ENCODE measurements around the gene S100A9. TPM values are rescaled to one million over a fixed set of nuclear protein-coding genes. Genes with fewer than 3 reads are reported as not detected.
A peak's percentile ranks its signal among the peaks of the same experiment; 100 is the strongest.

S100A9 gene
- total RNA-seq, 1 experiment from 2014 or later = 0.59 TPM

DNA sequence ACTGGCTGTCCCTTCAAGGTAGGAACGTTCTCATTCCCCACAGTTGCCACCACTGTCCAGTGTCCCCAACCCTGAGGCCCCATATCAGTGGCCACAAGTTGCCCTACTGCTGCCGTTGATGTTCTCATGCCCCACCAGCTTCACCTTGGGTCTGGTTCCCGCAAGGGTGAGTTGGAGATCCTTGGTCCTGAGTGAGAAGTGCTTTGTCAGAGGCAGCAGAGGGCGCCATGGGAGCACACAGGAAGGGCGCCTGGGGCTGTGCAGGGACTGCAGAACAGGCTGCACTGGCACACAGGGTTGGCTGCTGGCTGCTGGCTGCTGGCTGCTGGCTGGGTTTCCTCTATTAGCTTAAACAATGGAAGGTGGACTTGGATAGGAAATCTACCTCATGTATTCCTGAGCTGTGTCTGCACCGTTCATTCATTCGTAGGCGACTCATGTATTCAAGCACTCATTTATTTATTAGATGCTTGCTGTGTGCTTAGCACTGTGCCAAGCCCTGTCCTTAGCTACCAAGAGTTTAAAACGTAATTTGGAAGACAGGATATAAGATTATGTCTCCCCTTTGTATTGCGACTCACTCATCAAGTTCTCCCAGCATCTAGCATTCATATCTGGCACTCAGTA is 2.1 kb upstream of the S100A9 start:
- no peaks in the 10 kb centered on the region for H3K36me3 ChIP-seq (ENCODE audit: control insufficient read depth in 1 of 2, insufficient read depth in 2 of 2, low read length in 2 of 2)
- no peak overlapping the region for H3K27ac ChIP-seq (ENCODE audit: low read depth, low read length)
- CTCF ChIA-PET = interaction anchor here (1.2 to 6.7 kb wide), 3 partner anchors 130 to 151 kb away, joined by 4 to 133 read pairs (median 8); no protein-coding TSS in a partner anchor
- no TSS peak for BruUV-seq (replicated peaks)
- H3K4me2 ChIP-seq (ENCODE audit: low read length) = no peak overlapping the region
- RAD21 ChIA-PET (ENCODE audit: low non-redundant PET in 1 of 2, low total read pairs in 2 of 2, uncharacterized antibody in 2 of 2, unreplicated experiment in 2 of 2) = interaction anchor here (0.9 to 3.9 kb wide), 2 partner anchors 139 to 140 kb away, joined by 3 to 21 read pairs; no protein-coding TSS in a partner anchor
- POLR2A ChIA-PET = no interaction called here
- H3K4me3 ChIP-seq (replicated peaks in 1 of 2; ENCODE audit: low read depth in 1 of 2, low read length in 2 of 2) = no peak overlapping the region
- peaks cover 11% of the 10 kb centered on the region for H3K27me3 ChIP-seq (ENCODE audit: insufficient read depth, low read length)
- no peaks in the 10 kb centered on the region for H4K20me1 ChIP-seq (ENCODE audit: insufficient read depth)
- DNase-seq (ENCODE audit: low read depth, low spot score) = peak; percentile 46
- H3K9me2 ChIP-seq (ENCODE audit: insufficient read depth) = no peaks in the 10 kb centered on the region
- ATAC-seq = peak; percentile 90
- H3K9me3 ChIP-seq (ENCODE audit: control insufficient read depth in 1 of 2, insufficient read depth in 1 of 2, low read depth in 1 of 2, low read length in 2 of 2) = no peaks in the 10 kb centered on the region
- no peak overlapping the region for H3K9ac ChIP-seq (ENCODE audit: low read length)
- H3K4me1 ChIP-seq (ENCODE audit: control insufficient read depth in 1 of 2, insufficient read depth in 2 of 2, low read length in 2 of 2) = no peaks in the 10 kb centered on the region; a peak in 1 of 4 replicates
- H2AFZ ChIP-seq (ENCODE audit: low read depth, low read length, poor library complexity, severe bottlenecking) = no peak overlapping the region
- no peaks in the 10 kb centered on the region for H3K79me2 ChIP-seq (ENCODE audit: insufficient read depth, low read length)
- intact Hi-C loops (cut with micrococcal nuclease) = no loop called here
- TF ChIP-seq SIN3A (IDR thresholded peaks at IDR 0.05; ENCODE audit: low read depth) (no peak), JUND (IDR thresholded peaks at IDR 0.05) (no peak), EZH2phosphoT487 (IDR thresholded peaks at IDR 0.05; ENCODE audit: borderline replicate concordance) (no peak), EZH2 (IDR thresholded peaks at IDR 0.05) (no peak), FOSL1 (IDR thresholded peaks at IDR 0.05; ENCODE audit: low read depth) (no peak), ZNF274 (IDR thresholded peaks at IDR 0.05; ENCODE audit: low read depth, low read length) (no peak), RAD21 (IDR thresholded peaks at IDR 0.05; ENCODE audit: low read depth) (peak; percentile 88), POLR2A (IDR thresholded peaks at IDR 0.05; ENCODE audit: borderline replicate concordance, extremely low read depth, insufficient read depth, insufficient read length) (no peak), CEBPB (IDR thresholded peaks at IDR 0.05; ENCODE audit: low read depth) (no peak), POLR2AphosphoS5 (IDR thresholded peaks at IDR 0.05; ENCODE audit: low read depth, low read length) (no peak), YY1 (IDR thresholded peaks at IDR 0.05; ENCODE audit: extremely low read depth, insufficient replicate concordance, low read depth, low read length) (peak; percentile 7), TCF7L2 (IDR thresholded peaks at IDR 0.05; ENCODE audit: borderline replicate concordance, extremely low read depth, insufficient read depth, insufficient read length) (no peak), SP1 (IDR thresholded peaks at IDR 0.05; ENCODE audit: low read depth) (no peak), SRF (IDR thresholded peaks at IDR 0.05; ENCODE audit: low read depth) (no peak), CBX3 (IDR thresholded peaks at IDR 0.05; ENCODE audit: low read depth) (peak; percentile 83)
- TF ChIP-seq, protein P1, sequence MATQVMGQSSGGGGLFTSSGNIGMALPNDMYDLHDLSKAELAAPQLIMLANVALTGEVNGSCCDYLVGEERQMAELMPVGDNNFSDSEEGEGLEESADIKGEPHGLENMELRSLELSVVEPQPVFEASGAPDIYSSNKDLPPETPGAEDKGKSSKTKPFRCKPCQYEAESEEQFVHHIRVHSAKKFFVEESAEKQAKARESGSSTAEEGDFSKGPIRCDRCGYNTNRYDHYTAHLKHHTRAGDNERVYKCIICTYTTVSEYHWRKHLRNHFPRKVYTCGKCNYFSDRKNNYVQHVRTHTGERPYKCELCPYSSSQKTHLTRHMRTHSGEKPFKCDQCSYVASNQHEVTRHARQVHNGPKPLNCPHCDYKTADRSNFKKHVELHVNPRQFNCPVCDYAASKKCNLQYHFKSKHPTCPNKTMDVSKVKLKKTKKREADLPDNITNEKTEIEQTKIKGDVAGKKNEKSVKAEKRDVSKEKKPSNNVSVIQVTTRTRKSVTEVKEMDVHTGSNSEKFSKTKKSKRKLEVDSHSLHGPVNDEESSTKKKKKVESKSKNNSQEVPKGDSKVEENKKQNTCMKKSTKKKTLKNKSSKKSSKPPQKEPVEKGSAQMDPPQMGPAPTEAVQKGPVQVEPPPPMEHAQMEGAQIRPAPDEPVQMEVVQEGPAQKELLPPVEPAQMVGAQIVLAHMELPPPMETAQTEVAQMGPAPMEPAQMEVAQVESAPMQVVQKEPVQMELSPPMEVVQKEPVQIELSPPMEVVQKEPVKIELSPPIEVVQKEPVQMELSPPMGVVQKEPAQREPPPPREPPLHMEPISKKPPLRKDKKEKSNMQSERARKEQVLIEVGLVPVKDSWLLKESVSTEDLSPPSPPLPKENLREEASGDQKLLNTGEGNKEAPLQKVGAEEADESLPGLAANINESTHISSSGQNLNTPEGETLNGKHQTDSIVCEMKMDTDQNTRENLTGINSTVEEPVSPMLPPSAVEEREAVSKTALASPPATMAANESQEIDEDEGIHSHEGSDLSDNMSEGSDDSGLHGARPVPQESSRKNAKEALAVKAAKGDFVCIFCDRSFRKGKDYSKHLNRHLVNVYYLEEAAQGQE (IDR thresholded peaks at IDR 0.05; ENCODE audit: low read depth) = no peak
- TF ChIP-seq, protein P2, sequence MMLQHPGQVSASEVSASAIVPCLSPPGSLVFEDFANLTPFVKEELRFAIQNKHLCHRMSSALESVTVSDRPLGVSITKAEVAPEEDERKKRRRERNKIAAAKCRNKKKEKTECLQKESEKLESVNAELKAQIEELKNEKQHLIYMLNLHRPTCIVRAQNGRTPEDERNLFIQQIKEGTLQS (IDR thresholded peaks at IDR 0.05) = no peak
- TF ChIP-seq, protein P3, sequence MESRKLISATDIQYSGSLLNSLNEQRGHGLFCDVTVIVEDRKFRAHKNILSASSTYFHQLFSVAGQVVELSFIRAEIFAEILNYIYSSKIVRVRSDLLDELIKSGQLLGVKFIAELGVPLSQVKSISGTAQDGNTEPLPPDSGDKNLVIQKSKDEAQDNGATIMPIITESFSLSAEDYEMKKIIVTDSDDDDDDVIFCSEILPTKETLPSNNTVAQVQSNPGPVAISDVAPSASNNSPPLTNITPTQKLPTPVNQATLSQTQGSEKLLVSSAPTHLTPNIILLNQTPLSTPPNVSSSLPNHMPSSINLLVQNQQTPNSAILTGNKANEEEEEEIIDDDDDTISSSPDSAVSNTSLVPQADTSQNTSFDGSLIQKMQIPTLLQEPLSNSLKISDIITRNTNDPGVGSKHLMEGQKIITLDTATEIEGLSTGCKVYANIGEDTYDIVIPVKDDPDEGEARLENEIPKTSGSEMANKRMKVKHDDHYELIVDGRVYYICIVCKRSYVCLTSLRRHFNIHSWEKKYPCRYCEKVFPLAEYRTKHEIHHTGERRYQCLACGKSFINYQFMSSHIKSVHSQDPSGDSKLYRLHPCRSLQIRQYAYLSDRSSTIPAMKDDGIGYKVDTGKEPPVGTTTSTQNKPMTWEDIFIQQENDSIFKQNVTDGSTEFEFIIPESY (IDR thresholded peaks at IDR 0.05; ENCODE audit: extremely low read depth, insufficient replicate concordance, low read length) = no peak
- TF ChIP-seq, protein P4, sequence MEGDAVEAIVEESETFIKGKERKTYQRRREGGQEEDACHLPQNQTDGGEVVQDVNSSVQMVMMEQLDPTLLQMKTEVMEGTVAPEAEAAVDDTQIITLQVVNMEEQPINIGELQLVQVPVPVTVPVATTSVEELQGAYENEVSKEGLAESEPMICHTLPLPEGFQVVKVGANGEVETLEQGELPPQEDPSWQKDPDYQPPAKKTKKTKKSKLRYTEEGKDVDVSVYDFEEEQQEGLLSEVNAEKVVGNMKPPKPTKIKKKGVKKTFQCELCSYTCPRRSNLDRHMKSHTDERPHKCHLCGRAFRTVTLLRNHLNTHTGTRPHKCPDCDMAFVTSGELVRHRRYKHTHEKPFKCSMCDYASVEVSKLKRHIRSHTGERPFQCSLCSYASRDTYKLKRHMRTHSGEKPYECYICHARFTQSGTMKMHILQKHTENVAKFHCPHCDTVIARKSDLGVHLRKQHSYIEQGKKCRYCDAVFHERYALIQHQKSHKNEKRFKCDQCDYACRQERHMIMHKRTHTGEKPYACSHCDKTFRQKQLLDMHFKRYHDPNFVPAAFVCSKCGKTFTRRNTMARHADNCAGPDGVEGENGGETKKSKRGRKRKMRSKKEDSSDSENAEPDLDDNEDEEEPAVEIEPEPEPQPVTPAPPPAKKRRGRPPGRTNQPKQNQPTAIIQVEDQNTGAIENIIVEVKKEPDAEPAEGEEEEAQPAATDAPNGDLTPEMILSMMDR (IDR thresholded peaks at IDR 0.05 in 2 of 3, conservative IDR thresholded peaks at IDR 0.05 in 1 of 3; ENCODE audit: borderline replicate concordance in 1 of 3, insufficient read depth in 1 of 3, low read depth in 2 of 3, low read length in 2 of 3) = peak; percentile 70 to 74 (median 71)
- TF ChIP-seq, protein P5, sequence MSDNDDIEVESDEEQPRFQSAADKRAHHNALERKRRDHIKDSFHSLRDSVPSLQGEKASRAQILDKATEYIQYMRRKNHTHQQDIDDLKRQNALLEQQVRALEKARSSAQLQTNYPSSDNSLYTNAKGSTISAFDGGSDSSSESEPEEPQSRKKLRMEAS (IDR thresholded peaks at IDR 0.05) = no peak
